HepG2 (cell line): ENCODE measurements around the gene C16orf86. TPM values are rescaled to one million over a fixed set of nuclear protein-coding genes. Genes with fewer than 3 reads are reported as not detected.

Experiments used
- ATAC-seq: fragments of 200-7000 bp; cut with Tn5 transposase; 3 replicates; pipeline ENCODE4 v1.9.1; 2020; ENCODE audit warnings: mild to moderate bottlenecking, moderate library complexity
- BruUV-seq: library from RNA; stranded (reverse); fragments of 400-500 nt; replicated peaks from 2 replicates; lab custom pipeline; 2021; lab: Mats Ljungman, UMichigan
- CTCF ChIA-PET: fragments of 300-600 bp; formaldehyde crosslinking; extraction: SDS; loops from one replicate; lab custom pipeline; 2021; ENCODE audit warnings: low total read pairs, inconsistent platforms, low intra/inter-chr PET ratio; lab: Yijun Ruan, JAX
- POLR2A ChIA-PET: fragments of 350-600 bp; sonication (Branson Sonifier 250); formaldehyde crosslinking; loops from one replicate; lab custom pipeline; 2020; ENCODE audit warnings: antibody characterized with exemption, inconsistent platforms; lab: Yijun Ruan, JAX
- DNase-seq: peaks from one replicate; pipeline ENCODE4 v3.0.0-alpha.2; 2015; ENCODE audit warnings: low spot score
- FAIRE-seq: peaks from 3 replicates; lab custom pipeline; 2011; peaks lifted over from hg19 to GRCh38; lab: Jason Lieb, UNC
- H2AFZ ChIP-seq: one replicate; pipeline ENCODE4 v1.6.1; 2011; ENCODE audit warnings: low read length, inconsistent platforms
- H3K27ac ChIP-seq: fragments of 300-600 bp; 3 replicates; pipeline ENCODE4 v1.8.0; 2011; ENCODE audit warnings: mixed run types, mild to moderate bottlenecking, mixed read lengths, low read length, inconsistent platforms; ENCODE audit not compliant: insufficient read depth; ENCODE audit errors: extremely low read length
- H3K27me3 ChIP-seq, 2 experiments: fragments of 200-600 bp in 1 of 2; 2 replicates in 1 of 2; 3 replicates in 1 of 2; pipeline versions ENCODE4 v1.6.0 to v1.8.0; 2011; ENCODE audit warnings: low read length in 2 of 2, mild to moderate bottlenecking in 2 of 2, moderate library complexity in 2 of 2, inconsistent platforms in 1 of 2; ENCODE audit not compliant: insufficient read depth in 2 of 2, control insufficient read depth in 1 of 2
- H3K36me3 ChIP-seq, 2 experiments: fragments of 200-600 bp in 1 of 2; replicated peaks in 1 of 2; 2 replicates in 1 of 2; 3 replicates in 1 of 2; pipeline versions ENCODE4 v1.5.1 to v1.8.0; 2011; ENCODE audit warnings: low read length in 2 of 2, inconsistent platforms in 1 of 2; ENCODE audit not compliant: insufficient read depth in 2 of 2, control insufficient read depth in 1 of 2
- H3K4me1 ChIP-seq: 2 replicates; pipeline ENCODE4 v1.5.1; 2012; ENCODE audit warnings: low read length, inconsistent platforms; ENCODE audit not compliant: insufficient read depth
- H3K4me2 ChIP-seq: 2 replicates; pipeline ENCODE4 v1.6.0; 2011; ENCODE audit warnings: low read depth, low read length, inconsistent platforms
- H3K4me3 ChIP-seq, 3 experiments: fragments of 200-600 bp in 1 of 3; sonication (generic), shearing (Covaris generic) in 1 of 3; replicated peaks in 1 of 3; 2 replicates each; pipeline ENCODE4 v1.5.1; 2011 to 2016; ENCODE audit warnings: low read length in 3 of 3, inconsistent platforms in 2 of 3, low read depth in 2 of 3, mild to moderate bottlenecking in 2 of 3, control low read depth in 1 of 3, mixed read lengths in 1 of 3; ENCODE audit not compliant: insufficient read depth in 1 of 3
- H3K79me2 ChIP-seq: one replicate; pipeline ENCODE4 v1.6.1; 2011; ENCODE audit warnings: low read length, inconsistent platforms; ENCODE audit not compliant: insufficient read depth
- H3K9ac ChIP-seq: 2 replicates; pipeline ENCODE4 v1.6.0; 2011; ENCODE audit warnings: mild to moderate bottlenecking, low read depth, low read length, inconsistent platforms; ENCODE audit not compliant: insufficient read depth
- H3K9me3 ChIP-seq: 2 replicates; pipeline ENCODE4 v1.5.1; 2012; ENCODE audit warnings: mild to moderate bottlenecking, low read length
- H4K20me1 ChIP-seq: 2 replicates; pipeline ENCODE4 v1.6.0; 2011; ENCODE audit warnings: inconsistent platforms, mild to moderate bottlenecking, low read length, moderate library complexity; ENCODE audit not compliant: insufficient read depth
- CBX2 ChIP-seq, 2 experiments: fragments of 200-600 bp in 1 of 2; sonication (generic); formaldehyde crosslinking in 1 of 2; IDR thresholded peaks; 2 replicates each; pipeline versions ENCODE4 v1.7.0 to v1.8.1; 2018 to 2022; ENCODE audit warnings: low read depth in 2 of 2, low read length in 1 of 2, mild to moderate bottlenecking in 1 of 2, missing genetic modification reagents in 1 of 2
- CEBPG ChIP-seq: IDR thresholded peaks from 2 replicates; pipeline ENCODE4 v1.6.1; 2016
- HOXA3 ChIP-seq: sonication (generic); formaldehyde crosslinking; IDR thresholded peaks from 2 replicates; pipeline ENCODE4 v1.5.0; 2020; ENCODE audit warnings: missing genetic modification reagents
- KLF9 ChIP-seq: IDR thresholded peaks from 2 replicates; pipeline ENCODE4 v1.6.1; 2016; ENCODE audit warnings: low read depth
- NCOA1 ChIP-seq: sonication (generic); formaldehyde crosslinking; IDR thresholded peaks from 2 replicates; pipeline ENCODE4 v1.9.0; 2021; ENCODE audit warnings: missing genetic modification reagents
- NR2F6 ChIP-seq, 2 experiments: IDR thresholded peaks; 2 replicates each; pipeline ENCODE4 v1.6.1; 2016; ENCODE audit warnings: antibody characterized with exemption in 1 of 2, mild to moderate bottlenecking in 1 of 2
- SRY ChIP-seq: sonication (generic); formaldehyde crosslinking; IDR thresholded peaks from 2 replicates; pipeline ENCODE4 v1.8.0; 2022; ENCODE audit warnings: mild to moderate bottlenecking, missing genetic modification reagents
- U2AF1 ChIP-seq: fragments of 200-400 bp; formaldehyde crosslinking; optimal IDR thresholded peaks from 2 replicates; pipeline ENCODE3; 2017; ENCODE audit warnings: mild to moderate bottlenecking, low read depth, low read length
- ZEB1 ChIP-seq: IDR thresholded peaks from 2 replicates; pipeline ENCODE4 v1.6.1; 2012; ENCODE audit warnings: mild to moderate bottlenecking, low read depth, inconsistent platforms; ENCODE audit not compliant: insufficient replicate concordance
- ZNF292 ChIP-seq: sonication (generic); formaldehyde crosslinking; IDR thresholded peaks from 2 replicates; pipeline ENCODE4 v1.8.1; 2022; ENCODE audit warnings: mild to moderate bottlenecking, low read depth, missing genetic modification reagents, borderline replicate concordance
- ZNF33A ChIP-seq: sonication (generic); formaldehyde crosslinking; IDR thresholded peaks from 2 replicates; pipeline ENCODE4 v1.5.1; 2020; ENCODE audit warnings: missing genetic modification reagents, mild to moderate bottlenecking, moderate library complexity, borderline replicate concordance
- ZNF550 ChIP-seq: sonication (generic); formaldehyde crosslinking; IDR thresholded peaks from 2 replicates; pipeline ENCODE4 v1.4.0; 2020; ENCODE audit warnings: mild to moderate bottlenecking, missing genetic modification reagents, borderline replicate concordance
- ZNF768 ChIP-seq: sonication (generic); formaldehyde crosslinking; IDR thresholded peaks from 2 replicates; pipeline ENCODE4 v1.4.0; 2020; ENCODE audit warnings: missing genetic modification reagents
- ZSCAN21 ChIP-seq: sonication (generic); formaldehyde crosslinking; IDR thresholded peaks from 2 replicates; pipeline ENCODE4 v1.8.0; 2022; ENCODE audit warnings: mild to moderate bottlenecking, missing genetic modification reagents, moderate library complexity, borderline replicate concordance
- WGBS: methylation state at CpG from one replicate; pipeline ENCODE4 v1.1.6; 2017; ENCODE audit warnings: low lambda C conversion rate; 5-methylcytosine and 5-hydroxymethylcytosine counted together
- in situ Hi-C: cut with HindIII; loops from 2 replicates; pipeline ENCODE4 v1.10.0; 2017; ENCODE audit warnings: low pct_unique_long_range_greater_than_20kb; ENCODE audit not compliant: extremely low pct_ligation_motif_present
- intact Hi-C: fragments of 100-400 bp; cut with micrococcal nuclease; formaldehyde crosslinking; loops from one replicate; pipeline ENCODE4 v1.10.0; 2022; ENCODE audit not compliant: unreplicated experiment
- polyA plus RNA-seq, 8 experiments: library from polyadenylated mRNA; depleted of rRNA in 3 of 8; stranded (reverse) in 7 of 8; unstranded in 1 of 8; fragments of >200 nt; fragmentation: Illumina TruSeq in 4 of 8; extraction: Trizol in 4 of 8; gene quantifications; 2 replicates each; pipeline versions ENCODE4 v1.2.1 to v1.2.3, GENCODE V29; 2011 to 2016; ENCODE audit warnings: low read depth in 4 of 8, missing spikeins in 1 of 8, mixed read lengths in 1 of 8; ENCODE audit not compliant: insufficient read depth in 1 of 8
- total RNA-seq, 5 experiments: library from RNA; depleted of rRNA; stranded (reverse); fragments of >200 nt; fragmentation: Illumina TruSeq; extraction: Trizol; gene quantifications; 2 replicates each; pipeline ENCODE4 v1.2.3, GENCODE V29; 2016; ENCODE audit warnings: low read depth in 1 of 5
- TF ChIP-seq, protein P1 (sequence below): sonication (generic); formaldehyde crosslinking; IDR thresholded peaks from 2 replicates; pipeline ENCODE4 v1.4.0; 2020; ENCODE audit warnings: missing genetic modification reagents
- TF ChIP-seq, protein P2 (sequence below): IDR thresholded peaks from 2 replicates; pipeline ENCODE4 v1.6.1; 2016; ENCODE audit warnings: mild to moderate bottlenecking
- TF ChIP-seq, protein P3 (sequence below): sonication (generic); formaldehyde crosslinking; IDR thresholded peaks from 2 replicates; pipeline ENCODE4 v1.4.0; 2020; ENCODE audit warnings: missing genetic modification reagents, mild to moderate bottlenecking, borderline replicate concordance

The C16orf86 gene
- total and polyA plus RNA-seq, 2 of the 13 experiments (the other 11 are each of a cell fraction or from before 2014, with no cell fraction given): 1.5 to 3.1 TPM

- Histone ChIP-seq H3K9ac (no peak overlapping the region), H3K27ac (no peak overlapping the region), H2AFZ (no peak overlapping the region), H3K36me3 (peaks cover 0 to 2% of the 10 kb centered on the region in 2 experiments; a peak in 2 of 5 replicates), H3K27me3 (no peaks in the 10 kb centered on the region), H3K4me2 (no peak overlapping the region), H3K9me3 (no peaks in the 10 kb centered on the region), H3K4me1 (peaks cover 16% of the 10 kb centered on the region; the same call in 1 of the 2 replicates), H4K20me1 (no peaks in the 10 kb centered on the region), H3K79me2 (peaks cover 30% of the 10 kb centered on the region), H3K4me3 (no peak overlapping the region)
- ATAC-seq: peak; percentile 87
- peak; percentile 77 for FAIRE-seq
- ChIA-PET POLR2A (interaction anchor here (0.7 to 1.1 kb wide), 3 partner anchors 10 to 375 kb away, joined by 3 read pairs; partner anchors contain the start of gene NUTF2), CTCF (no interaction called here)
- no TSS peak for BruUV-seq
- intact Hi-C loops (no loop called here), in situ Hi-C loops (no loop called here)
- WGBS: 95% methylated on average over 1 of the region's 1 CpG
- no peak for DNase-seq
- TF ChIP-seq ZSCAN21 (CRISPR knock-in tag) (no peak), NCOA1 (no peak), NR2F6 (IDR thresholded peaks at IDR 0.05) (peak; percentile 27; the same call in 1 of the 2 replicates), NR2F6 (CRISPR knock-in tag; IDR thresholded peaks at IDR 0.05) (no peak), SRY (CRISPR knock-in tag) (no peak), ZNF33A (CRISPR knock-in tag) (no peak), CBX2 (IDR thresholded peaks at IDR 0.05; ENCODE audit: low read depth, low read length) (no peak), CBX2 (CRISPR knock-in tag; IDR thresholded peaks at IDR 0.05; ENCODE audit: low read depth) (no peak), CEBPG (CRISPR knock-in tag) (peak; percentile 37; the same call in 1 of the 2 replicates), ZNF768 (CRISPR knock-in tag) (no peak), ZEB1 (no peak), HOXA3 (no peak), ZNF550 (CRISPR knock-in tag) (no peak), KLF9 (CRISPR knock-in tag) (no peak), U2AF1 (no peak), ZNF292 (CRISPR knock-in tag) (no peak)
- TF ChIP-seq, protein P1, sequence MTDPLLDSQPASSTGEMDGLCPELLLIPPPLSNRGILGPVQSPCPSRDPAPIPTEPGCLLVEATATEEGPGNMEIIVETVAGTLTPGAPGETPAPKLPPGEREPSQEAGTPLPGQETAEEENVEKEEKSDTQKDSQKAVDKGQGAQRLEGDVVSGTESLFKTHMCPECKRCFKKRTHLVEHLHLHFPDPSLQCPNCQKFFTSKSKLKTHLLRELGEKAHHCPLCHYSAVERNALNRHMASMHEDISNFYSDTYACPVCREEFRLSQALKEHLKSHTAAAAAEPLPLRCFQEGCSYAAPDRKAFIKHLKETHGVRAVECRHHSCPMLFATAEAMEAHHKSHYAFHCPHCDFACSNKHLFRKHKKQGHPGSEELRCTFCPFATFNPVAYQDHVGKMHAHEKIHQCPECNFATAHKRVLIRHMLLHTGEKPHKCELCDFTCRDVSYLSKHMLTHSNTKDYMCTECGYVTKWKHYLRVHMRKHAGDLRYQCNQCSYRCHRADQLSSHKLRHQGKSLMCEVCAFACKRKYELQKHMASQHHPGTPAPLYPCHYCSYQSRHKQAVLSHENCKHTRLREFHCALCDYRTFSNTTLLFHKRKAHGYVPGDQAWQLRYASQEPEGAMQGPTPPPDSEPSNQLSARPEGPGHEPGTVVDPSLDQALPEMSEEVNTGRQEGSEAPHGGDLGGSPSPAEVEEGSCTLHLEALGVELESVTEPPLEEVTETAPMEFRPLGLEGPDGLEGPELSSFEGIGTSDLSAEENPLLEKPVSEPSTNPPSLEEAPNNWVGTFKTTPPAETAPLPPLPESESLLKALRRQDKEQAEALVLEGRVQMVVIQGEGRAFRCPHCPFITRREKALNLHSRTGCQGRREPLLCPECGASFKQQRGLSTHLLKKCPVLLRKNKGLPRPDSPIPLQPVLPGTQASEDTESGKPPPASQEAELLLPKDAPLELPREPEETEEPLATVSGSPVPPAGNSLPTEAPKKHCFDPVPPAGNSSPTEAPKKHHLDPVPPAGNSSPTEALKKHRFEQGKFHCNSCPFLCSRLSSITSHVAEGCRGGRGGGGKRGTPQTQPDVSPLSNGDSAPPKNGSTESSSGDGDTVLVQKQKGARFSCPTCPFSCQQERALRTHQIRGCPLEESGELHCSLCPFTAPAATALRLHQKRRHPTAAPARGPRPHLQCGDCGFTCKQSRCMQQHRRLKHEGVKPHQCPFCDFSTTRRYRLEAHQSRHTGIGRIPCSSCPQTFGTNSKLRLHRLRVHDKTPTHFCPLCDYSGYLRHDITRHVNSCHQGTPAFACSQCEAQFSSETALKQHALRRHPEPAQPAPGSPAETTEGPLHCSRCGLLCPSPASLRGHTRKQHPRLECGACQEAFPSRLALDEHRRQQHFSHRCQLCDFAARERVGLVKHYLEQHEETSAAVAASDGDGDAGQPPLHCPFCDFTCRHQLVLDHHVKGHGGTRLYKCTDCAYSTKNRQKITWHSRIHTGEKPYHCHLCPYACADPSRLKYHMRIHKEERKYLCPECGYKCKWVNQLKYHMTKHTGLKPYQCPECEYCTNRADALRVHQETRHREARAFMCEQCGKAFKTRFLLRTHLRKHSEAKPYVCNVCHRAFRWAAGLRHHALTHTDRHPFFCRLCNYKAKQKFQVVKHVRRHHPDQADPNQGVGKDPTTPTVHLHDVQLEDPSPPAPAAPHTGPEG (CRISPR knock-in tag): no peak
- TF ChIP-seq, protein P2, sequence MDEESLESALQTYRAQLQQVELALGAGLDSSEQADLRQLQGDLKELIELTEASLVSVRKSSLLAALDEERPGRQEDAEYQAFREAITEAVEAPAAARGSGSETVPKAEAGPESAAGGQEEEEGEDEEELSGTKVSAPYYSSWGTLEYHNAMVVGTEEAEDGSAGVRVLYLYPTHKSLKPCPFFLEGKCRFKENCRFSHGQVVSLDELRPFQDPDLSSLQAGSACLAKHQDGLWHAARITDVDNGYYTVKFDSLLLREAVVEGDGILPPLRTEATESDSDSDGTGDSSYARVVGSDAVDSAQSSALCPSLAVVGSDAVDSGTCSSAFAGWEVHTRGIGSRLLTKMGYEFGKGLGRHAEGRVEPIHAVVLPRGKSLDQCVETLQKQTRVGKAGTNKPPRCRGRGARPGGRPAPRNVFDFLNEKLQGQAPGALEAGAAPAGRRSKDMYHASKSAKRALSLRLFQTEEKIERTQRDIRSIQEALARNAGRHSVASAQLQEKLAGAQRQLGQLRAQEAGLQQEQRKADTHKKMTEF (CRISPR knock-in tag): no peak
- TF ChIP-seq, protein P3, sequence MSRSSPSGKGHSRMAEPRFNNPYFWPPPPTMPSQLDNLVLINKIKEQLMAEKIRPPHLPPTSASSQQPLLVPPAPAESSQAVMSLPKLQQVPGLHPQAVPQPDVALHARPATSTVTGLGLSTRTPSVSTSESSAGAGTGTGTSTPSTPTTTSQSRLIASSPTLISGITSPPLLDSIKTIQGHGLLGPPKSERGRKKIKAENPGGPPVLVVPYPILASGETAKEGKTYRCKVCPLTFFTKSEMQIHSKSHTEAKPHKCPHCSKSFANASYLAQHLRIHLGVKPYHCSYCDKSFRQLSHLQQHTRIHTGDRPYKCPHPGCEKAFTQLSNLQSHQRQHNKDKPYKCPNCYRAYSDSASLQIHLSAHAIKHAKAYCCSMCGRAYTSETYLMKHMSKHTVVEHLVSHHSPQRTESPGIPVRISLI (CRISPR knock-in tag): peak; percentile 49; the same call in 1 of the 2 replicates
These were observed 42.4 kb downstream of the C16orf86 start for GRCh38 chr16:67709050-67709449.
